Transverse colon (tissue), 4 donors: ENCODE results near the gene BLNK. TPM values are rescaled to one million over a fixed set of nuclear protein-coding genes. Genes with fewer than 3 reads are reported as not detected.

Experiments used
- DNase-seq: peaks from one replicate; pipeline ENCODE4 v3.0.0-alpha.2; 2019
- H3K27ac ChIP-seq, 4 donors: fragments of 200-600 bp; sonication (generic); 2 replicates each; pipeline ENCODE4 v1.5.1; 2016 to 2018; ENCODE audit warnings: inconsistent platforms in 4 of 4
- H3K27me3 ChIP-seq: fragments of 200-600 bp; sonication (generic); 2 replicates; pipeline ENCODE4 v1.5.1; 2017; ENCODE audit warnings: inconsistent platforms
- H3K36me3 ChIP-seq, 4 donors: fragments of 200-600 bp; sonication (generic); 2 replicates each; pipeline ENCODE4 v1.5.1; 2017 to 2019; ENCODE audit warnings: inconsistent platforms in 4 of 4
- H3K4me1 ChIP-seq, 4 donors: fragments of 200-600 bp; sonication (generic); 2 replicates each; pipeline ENCODE4 v1.5.1; 2017 to 2020; ENCODE audit warnings: inconsistent platforms in 4 of 4
- H3K4me3 ChIP-seq, 4 donors: fragments of 200-600 bp; sonication (generic); 1 replicate in 1 of 4; 2 replicates in 3 of 4; pipeline versions ENCODE4 v1.5.1 to v1.6.1; 2017 to 2019; ENCODE audit warnings: inconsistent platforms in 4 of 4
- H3K9me3 ChIP-seq, 2 donors: fragments of 200-600 bp; sonication (generic); 2 replicates each; pipeline ENCODE4 v1.5.1; 2017 to 2019; ENCODE audit warnings: inconsistent platforms in 2 of 2
- CTCF ChIP-seq, 5 experiments: fragments of 200-600 bp in 3 of 5; fragments of 450-650 bp in 2 of 5; sonication (generic) in 3 of 5; IDR thresholded peaks; 1 replicate in 2 of 5; 2 replicates in 3 of 5; pipeline ENCODE4 v1.5.1; 2016 to 2017; ENCODE audit warnings: antibody characterized with exemption in 5 of 5, inconsistent platforms in 3 of 5, mild to moderate bottlenecking in 2 of 5, moderate library complexity in 1 of 5
- EP300 ChIP-seq: sonication (generic); formaldehyde crosslinking; IDR thresholded peaks from one replicate; pipeline ENCODE4 v1.6.1; 2017; ENCODE audit warnings: antibody characterized with exemption, low read depth
- POLR2A ChIP-seq: fragments of 450-650 bp; IDR thresholded peaks from one replicate; pipeline ENCODE4 v1.6.1; 2016; ENCODE audit warnings: antibody characterized with exemption, mild to moderate bottlenecking, moderate library complexity
- POLR2AphosphoS5 ChIP-seq, 3 donors: sonication (generic); formaldehyde crosslinking; IDR thresholded peaks; one replicate each; pipeline ENCODE4 v1.6.1; 2016; ENCODE audit warnings: antibody characterized with exemption in 3 of 3
- WGBS, 2 donors: methylation state at CpG; one replicate each; pipeline ENCODE4 v1.1.5; 2018; ENCODE audit warnings: low coverage in 1 of 2; 5-methylcytosine and 5-hydroxymethylcytosine counted together
- in situ Hi-C, 4 donors: fragments of 200-750 bp; cut with MboI; loops; one replicate each; pipeline versions ENCODE4 v1.15.0 to v1.15.1; 2017; ENCODE audit warnings: low sequenced_read_pairs in 3 of 4, low pct_ligation_motif_present in 1 of 4, low pct_unique_long_range_greater_than_20kb in 1 of 4
- intact Hi-C: fragments of 100-400 bp; cut with DNase I; formaldehyde crosslinking; loops from one replicate; pipeline ENCODE4 v1.15.1; 2023; ENCODE audit warnings: low total_unique reads
- total RNA-seq, 4 donors: library from RNA; depleted of rRNA; stranded (reverse); fragments of >200 nt; gene quantifications; one replicate each; pipeline ENCODE4 v1.1.0, GENCODE V29; 2016

The BLNK gene
- total RNA-seq, 4 donors from 2014 or later, result 5.6 to 21.8 (median 12.0) TPM

- no peak for TF ChIP-seq POLR2AphosphoS5 (IDR thresholded peaks at IDR 0.05)
- TF ChIP-seq CTCF (IDR thresholded peaks at IDR 0.05), result no peak
- TF ChIP-seq EP300, result no peak
- no peak for TF ChIP-seq POLR2A
- in situ Hi-C loops, result no loop called here
- no peaks in the 10 kb centered on the region for H3K9me3 ChIP-seq
- DNase-seq, result no peak
- H3K36me3 ChIP-seq, result peaks cover 0 to 71% (median 26%) of the 10 kb centered on the region in 4 donors
- intact Hi-C loops, result no loop called here
- H3K27ac ChIP-seq, result no peak overlapping the region
- H3K4me1 ChIP-seq, result no peaks in the 10 kb centered on the region
- no peak overlapping the region for H3K4me3 ChIP-seq
- H3K27me3 ChIP-seq, result no peaks in the 10 kb centered on the region
- WGBS, 2 donors, result 59% methylated on average over 1 of the region's 1 CpG; no CpG with 5 or more reads in 1 of the 2 donors
Observed at GRCh38 chr10:96153070-96153469, 118.3 kb downstream of the BLNK start.

- no peak for TF ChIP-seq POLR2AphosphoS5 (IDR thresholded peaks at IDR 0.05)
- TF ChIP-seq POLR2A, result no peak
- no peak for TF ChIP-seq EP300
- TF ChIP-seq CTCF (IDR thresholded peaks at IDR 0.05), result no peak
- H3K36me3 ChIP-seq, result peaks cover 0 to 64% (median 23%) of the 10 kb centered on the region in 4 donors
Observed at GRCh38 chr10:96152437-96152836, 118.9 kb downstream of the BLNK start.

More at GRCh38 chr10:96152437-96152836, 118.9 kb downstream of the BLNK start:
- Histone ChIP-seq H3K9me3 (no peaks in the 10 kb centered on the region), H3K4me1 (no peaks in the 10 kb centered on the region), H3K27me3 (no peaks in the 10 kb centered on the region), H3K27ac (no peak overlapping the region), H3K4me3 (no peak overlapping the region)
- intact Hi-C loops (no loop called here), in situ Hi-C loops (no loop called here)
- DNase-seq, result no peak
- WGBS, 2 donors, result 88 to 93% methylated on average over 4 of the region's 4 CpGs

Other genes starting within 250 kb of the BLNK start
- gene CCNJ, start 228.0 kb downstream of the BLNK start, total RNA-seq, result 1 to 10 TPM in 3 of 4 donors, under 1 TPM in 1; 1.00 to 7.1 (median 5.6) TPM
- gene ZNF518A, start 141.3 kb downstream of the BLNK start, total RNA-seq, result 10 to 100 TPM; 19.5 to 44.6 (median 36.8) TPM
- not detected for gene DNTT, start 32.9 kb upstream of the BLNK start, total RNA-seq
- not detected for gene OPALIN, start 87.4 kb upstream of the BLNK start, total RNA-seq
- gene TLL2, start 242.4 kb upstream of the BLNK start, total RNA-seq, result under 1 TPM in 2 of 4 donors, not detected in 2; 0.32 to 0.96 TPM